ENCODE data around the gene GRAMD1B.
A peak's percentile ranks its signal among the peaks of the same experiment; 100 is the strongest.

GRAMD1B gene

GRCh38 chr11:123429336-123429735 is 733 bp upstream of the GRAMD1B start:
- H2AFZ ChIP-seq (ENCODE audit: low read length, unreplicated experiment), result peak overlapping the region; percentile 10
- no peaks in the 10 kb centered on the region for H3K79me2 ChIP-seq (ENCODE audit: control insufficient read depth, insufficient read depth, low read length, unreplicated experiment)
- 0 out of 2 replicates have a peak overlapping the region, but pooled peaks have one; percentile 84 for H3K4me3 ChIP-seq (ENCODE audit: low read depth, low read length)
- H3K36me3 ChIP-seq (ENCODE audit: insufficient read depth, low read length), result no peaks in the 10 kb centered on the region
- H3K27ac ChIP-seq (ENCODE audit: low read depth, low read length), result peak overlapping the region; percentile 47; the same call in 1 of the 2 replicates
- peaks cover 9% of the 10 kb centered on the region for H3K4me1 ChIP-seq (ENCODE audit: control insufficient read depth, insufficient read depth, low read length, unreplicated experiment)
- H3K27me3 ChIP-seq (ENCODE audit: insufficient read depth, low read length), result peaks cover 60% of the 10 kb centered on the region

- Histone ChIP-seq H3K4me3 (ENCODE audit: low read depth, low read length) (peak overlapping the region; percentile 84), H3K27ac (ENCODE audit: low read depth, low read length) (no peak overlapping the region), H3K79me2 (ENCODE audit: control insufficient read depth, insufficient read depth, low read length, unreplicated experiment) (no peaks in the 10 kb centered on the region), H3K27me3 (ENCODE audit: insufficient read depth, low read length) (peaks cover 44% of the 10 kb centered on the region), H3K36me3 (ENCODE audit: insufficient read depth, low read length) (no peaks in the 10 kb centered on the region), H3K4me1 (ENCODE audit: control insufficient read depth, insufficient read depth, low read length, unreplicated experiment) (peaks cover 9% of the 10 kb centered on the region), H2AFZ (ENCODE audit: low read length, unreplicated experiment) (peak overlapping the region; percentile 78)
These were observed 840 bp downstream of the GRAMD1B start for GRCh38 chr11:123430721-123431497.

- Histone ChIP-seq H3K4me3 (ENCODE audit: low read depth, low read length) (peak overlapping the region; percentile 84), H3K27me3 (ENCODE audit: insufficient read depth, low read length) (peaks cover 37% of the 10 kb centered on the region), H2AFZ (ENCODE audit: low read length, unreplicated experiment) (no peak overlapping the region), H3K36me3 (ENCODE audit: insufficient read depth, low read length) (no peaks in the 10 kb centered on the region), H3K27ac (ENCODE audit: low read depth, low read length) (no peak overlapping the region), H3K4me1 (ENCODE audit: control insufficient read depth, insufficient read depth, low read length, unreplicated experiment) (peaks cover 9% of the 10 kb centered on the region), H3K79me2 (ENCODE audit: control insufficient read depth, insufficient read depth, low read length, unreplicated experiment) (no peaks in the 10 kb centered on the region)
These were observed 1.6 kb downstream of the GRAMD1B start for GRCh38 chr11:123431619-123432018.

GRCh38 chr11:123434262-123434661 is 4.2 kb downstream of the GRAMD1B start:
- H3K79me2 ChIP-seq (ENCODE audit: control insufficient read depth, insufficient read depth, low read length, unreplicated experiment), result no peaks in the 10 kb centered on the region
- no peak overlapping the region for H3K4me3 ChIP-seq (ENCODE audit: low read depth, low read length)
- peaks cover 22% of the 10 kb centered on the region for H3K27me3 ChIP-seq (ENCODE audit: insufficient read depth, low read length)
- no peak overlapping the region for H3K27ac ChIP-seq (ENCODE audit: low read depth, low read length)
- no peak overlapping the region for H2AFZ ChIP-seq (ENCODE audit: low read length, unreplicated experiment)
- no peaks in the 10 kb centered on the region for H3K36me3 ChIP-seq (ENCODE audit: insufficient read depth, low read length)
- H3K4me1 ChIP-seq (ENCODE audit: control insufficient read depth, insufficient read depth, low read length, unreplicated experiment), result peaks cover 6% of the 10 kb centered on the region

- H3K27me3 ChIP-seq (ENCODE audit: insufficient read depth, low read length), result peaks cover 17% of the 10 kb centered on the region; the same call in 1 of the 2 replicates
- H3K79me2 ChIP-seq (ENCODE audit: control insufficient read depth, insufficient read depth, low read length, unreplicated experiment), result no peaks in the 10 kb centered on the region
- no peaks in the 10 kb centered on the region for H3K36me3 ChIP-seq (ENCODE audit: insufficient read depth, low read length)
- H3K27ac ChIP-seq (ENCODE audit: low read depth, low read length), result no peak overlapping the region
- H3K4me1 ChIP-seq (ENCODE audit: control insufficient read depth, insufficient read depth, low read length, unreplicated experiment), result no peaks in the 10 kb centered on the region
- H2AFZ ChIP-seq (ENCODE audit: low read length, unreplicated experiment), result no peak overlapping the region
- no peak overlapping the region for H3K4me3 ChIP-seq (ENCODE audit: low read depth, low read length)
These were observed 4.8 kb downstream of the GRAMD1B start for GRCh38 chr11:123434911-123435310.

GRCh38 chr11:123437236-123437979 is 7.3 kb downstream of the GRAMD1B start:
- no peak overlapping the region for H3K27ac ChIP-seq (ENCODE audit: low read depth, low read length)
- H2AFZ ChIP-seq (ENCODE audit: low read length, unreplicated experiment), result no peak overlapping the region
- no peak overlapping the region for H3K4me3 ChIP-seq (ENCODE audit: low read depth, low read length)
- H3K36me3 ChIP-seq (ENCODE audit: insufficient read depth, low read length), result no peaks in the 10 kb centered on the region
- H3K27me3 ChIP-seq (ENCODE audit: insufficient read depth, low read length), result no peaks in the 10 kb centered on the region
- no peaks in the 10 kb centered on the region for H3K4me1 ChIP-seq (ENCODE audit: control insufficient read depth, insufficient read depth, low read length, unreplicated experiment)
- no peaks in the 10 kb centered on the region for H3K79me2 ChIP-seq (ENCODE audit: control insufficient read depth, insufficient read depth, low read length, unreplicated experiment)

GRCh38 chr11:123438131-123438627 is 8.1 kb downstream of the GRAMD1B start:
- no peak overlapping the region for H2AFZ ChIP-seq (ENCODE audit: low read length, unreplicated experiment)
- no peaks in the 10 kb centered on the region for H3K79me2 ChIP-seq (ENCODE audit: control insufficient read depth, insufficient read depth, low read length, unreplicated experiment)
- H3K4me3 ChIP-seq (ENCODE audit: low read depth, low read length), result no peak overlapping the region
- no peak overlapping the region for H3K27ac ChIP-seq (ENCODE audit: low read depth, low read length)
- H3K27me3 ChIP-seq (ENCODE audit: insufficient read depth, low read length), result no peaks in the 10 kb centered on the region
- no peaks in the 10 kb centered on the region for H3K36me3 ChIP-seq (ENCODE audit: insufficient read depth, low read length)
- no peaks in the 10 kb centered on the region for H3K4me1 ChIP-seq (ENCODE audit: control insufficient read depth, insufficient read depth, low read length, unreplicated experiment)

- Histone ChIP-seq H3K27me3 (ENCODE audit: insufficient read depth, low read length) (no peaks in the 10 kb centered on the region), H3K27ac (ENCODE audit: low read depth, low read length) (no peak overlapping the region), H3K79me2 (ENCODE audit: control insufficient read depth, insufficient read depth, low read length, unreplicated experiment) (no peaks in the 10 kb centered on the region), H3K4me3 (ENCODE audit: low read depth, low read length) (no peak overlapping the region), H2AFZ (ENCODE audit: low read length, unreplicated experiment) (no peak overlapping the region), H3K36me3 (ENCODE audit: insufficient read depth, low read length) (no peaks in the 10 kb centered on the region), H3K4me1 (ENCODE audit: control insufficient read depth, insufficient read depth, low read length, unreplicated experiment) (no peaks in the 10 kb centered on the region)
These were observed 9.5 kb downstream of the GRAMD1B start for GRCh38 chr11:123439616-123440015.

- Histone ChIP-seq H3K4me3 (ENCODE audit: low read depth, low read length) (no peak overlapping the region), H3K27ac (ENCODE audit: low read depth, low read length) (no peak overlapping the region), H3K4me1 (ENCODE audit: control insufficient read depth, insufficient read depth, low read length, unreplicated experiment) (no peaks in the 10 kb centered on the region), H3K36me3 (ENCODE audit: insufficient read depth, low read length) (no peaks in the 10 kb centered on the region), H3K27me3 (ENCODE audit: insufficient read depth, low read length) (no peaks in the 10 kb centered on the region), H3K79me2 (ENCODE audit: control insufficient read depth, insufficient read depth, low read length, unreplicated experiment) (no peaks in the 10 kb centered on the region), H2AFZ (ENCODE audit: low read length, unreplicated experiment) (no peak overlapping the region)
These were observed 11.1 kb downstream of the GRAMD1B start for GRCh38 chr11:123441161-123441560.

GRCh38 chr11:123443851-123444623 is 14.0 kb downstream of the GRAMD1B start:
- Histone ChIP-seq H3K27ac (ENCODE audit: low read depth, low read length) (no peak overlapping the region), H3K4me3 (ENCODE audit: low read depth, low read length) (no peak overlapping the region), H3K79me2 (ENCODE audit: control insufficient read depth, insufficient read depth, low read length, unreplicated experiment) (no peaks in the 10 kb centered on the region), H3K36me3 (ENCODE audit: insufficient read depth, low read length) (no peaks in the 10 kb centered on the region), H3K27me3 (ENCODE audit: insufficient read depth, low read length) (0 out of 2 replicates have a peak, but pooled peaks cover 6% of the 10 kb centered on the region), H2AFZ (ENCODE audit: low read length, unreplicated experiment) (no peak overlapping the region), H3K4me1 (ENCODE audit: control insufficient read depth, insufficient read depth, low read length, unreplicated experiment) (no peaks in the 10 kb centered on the region)
